Measurements from ENCODE around the gene PODXL2.
"Not testable (repeated sequence)": the region's sequence is repeated elsewhere in the genome, so short reads cannot be mapped to it uniquely, and the experiment has no call there.

The PODXL2 gene

DNA sequence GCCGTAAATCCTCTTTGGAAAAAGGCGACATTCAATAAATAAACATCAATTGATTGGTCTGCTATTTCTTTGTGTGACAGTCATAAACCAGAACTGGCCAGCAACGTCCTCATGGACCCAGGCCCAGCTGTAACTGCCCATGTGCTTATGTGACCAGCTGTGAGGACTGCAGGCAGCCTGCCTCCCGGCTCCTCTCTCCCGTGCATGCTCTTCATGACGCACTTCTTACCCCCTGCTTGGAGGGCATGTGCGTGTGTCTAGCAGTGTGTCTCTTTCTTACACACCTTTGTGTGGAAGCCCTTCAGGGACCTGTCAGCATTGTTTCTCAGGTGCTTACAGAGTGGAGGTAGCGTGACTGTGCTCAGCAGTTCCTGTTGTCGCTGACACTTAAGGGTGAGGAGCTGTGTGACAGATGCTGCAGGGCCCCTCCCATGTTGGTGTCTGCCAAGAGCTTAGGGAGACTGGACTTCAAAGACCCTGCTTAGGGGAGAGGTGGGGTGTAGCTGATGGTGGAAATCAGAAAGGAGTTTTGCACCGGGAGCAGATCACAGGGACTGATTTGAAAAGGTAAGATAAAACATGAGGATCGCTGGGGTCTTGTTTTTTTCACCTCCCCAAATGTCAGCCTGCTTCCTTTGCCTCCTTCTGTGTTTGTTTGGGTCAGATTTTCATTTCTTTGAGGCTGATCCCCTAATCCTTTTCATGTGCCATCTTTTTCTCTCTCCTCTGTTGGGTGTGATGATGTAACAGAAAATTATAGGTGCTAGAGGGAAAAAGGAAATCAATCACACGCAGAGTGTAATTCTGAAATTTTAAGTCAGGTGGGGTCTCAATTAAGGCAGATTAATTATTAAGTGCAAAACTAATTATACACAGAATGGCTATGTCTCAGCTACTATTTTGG, 2.1 kb downstream of the PODXL2 start:
- no peak for DNase-seq

- DNase-seq = no peak
These were observed 3.2 kb downstream of the PODXL2 start for GRCh38 chr3:127632035-127632820.

DNA sequence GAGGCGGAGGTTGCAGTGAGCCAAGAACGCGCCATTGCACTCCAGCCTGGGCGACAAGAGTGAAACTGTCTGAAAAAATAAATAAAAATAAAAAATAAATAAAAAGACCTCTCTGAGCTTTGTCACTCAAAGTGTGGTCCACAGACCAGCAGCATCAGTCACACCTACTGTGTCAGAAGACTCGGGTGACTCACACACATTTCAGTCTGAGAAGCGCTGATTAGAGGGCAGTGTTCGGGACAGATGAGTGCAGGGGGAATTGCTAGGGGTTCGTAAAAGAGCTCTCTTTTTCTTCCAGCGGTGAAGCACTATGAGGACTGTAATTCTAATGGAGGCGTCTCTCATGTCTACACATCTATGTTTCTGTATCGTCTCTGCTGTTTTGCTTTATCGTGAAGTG, 5.7 kb downstream of the PODXL2 start:
- no peak for DNase-seq

DNA sequence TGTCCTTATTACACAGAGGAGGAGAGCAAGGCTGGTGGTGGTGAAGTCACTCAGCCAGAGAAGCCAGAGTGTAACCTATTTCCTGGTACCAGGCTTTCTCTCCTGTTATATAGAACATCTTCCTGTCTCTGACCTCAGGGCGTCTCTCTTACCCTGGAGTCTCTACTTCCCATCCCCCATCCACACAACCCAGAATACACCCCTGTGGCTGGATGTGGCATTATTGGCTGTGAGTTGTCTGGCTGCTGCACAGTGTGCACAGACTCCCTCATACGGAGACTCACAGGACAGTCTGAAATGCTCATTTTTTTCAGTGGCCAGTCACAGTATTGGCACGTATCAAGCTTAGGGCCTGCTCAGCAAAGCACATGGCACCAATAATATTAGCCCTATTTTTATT, 8.6 kb downstream of the PODXL2 start:
- no peak for DNase-seq

GRCh38 chr3:127637971-127638370, 9.0 kb downstream of the PODXL2 start:
- no peak for DNase-seq

DNA sequence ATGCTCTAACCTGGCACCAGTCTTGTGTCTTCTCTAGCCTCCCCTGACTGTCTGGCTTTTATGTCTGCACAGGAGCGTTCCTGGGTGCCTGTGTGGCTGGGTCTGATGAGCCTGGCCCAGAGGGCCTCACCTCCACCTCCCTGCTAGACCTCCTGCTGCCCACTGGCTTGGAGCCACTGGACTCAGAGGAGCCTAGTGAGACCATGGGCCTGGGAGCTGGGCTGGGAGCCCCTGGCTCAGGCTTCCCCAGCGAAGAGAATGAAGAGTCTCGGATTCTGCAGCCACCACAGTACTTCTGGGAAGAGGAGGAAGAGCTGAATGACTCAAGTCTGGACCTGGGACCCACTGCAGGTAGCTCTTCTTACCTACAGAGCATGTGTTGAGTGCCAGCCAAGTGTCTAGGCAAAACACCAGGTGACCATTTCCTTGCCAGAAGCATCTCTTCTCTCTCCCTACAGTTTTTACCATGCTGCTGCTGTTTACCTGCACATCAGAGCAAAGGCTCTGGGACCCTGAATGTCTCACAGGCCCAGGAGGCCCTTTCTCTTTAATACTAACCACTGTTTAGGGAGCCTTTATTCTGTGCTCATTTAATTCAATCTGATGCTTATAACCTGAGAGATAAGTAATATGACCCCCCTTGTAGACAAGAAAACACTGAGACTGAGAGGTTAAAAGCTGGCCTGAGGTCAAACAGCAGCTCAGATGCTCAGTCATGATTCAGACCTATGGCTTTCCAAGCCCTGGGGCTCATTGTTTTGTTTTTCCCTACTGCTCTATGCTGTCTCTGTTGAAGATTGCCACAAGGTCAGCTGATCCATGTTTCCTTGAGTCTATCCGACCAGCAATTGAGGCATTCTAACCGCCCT, 10.4 kb downstream of the PODXL2 start:
- no peak for DNase-seq

GRCh38 chr3:127640042-127640355, 11.0 kb downstream of the PODXL2 start:
- DNase-seq = no peak

DNA sequence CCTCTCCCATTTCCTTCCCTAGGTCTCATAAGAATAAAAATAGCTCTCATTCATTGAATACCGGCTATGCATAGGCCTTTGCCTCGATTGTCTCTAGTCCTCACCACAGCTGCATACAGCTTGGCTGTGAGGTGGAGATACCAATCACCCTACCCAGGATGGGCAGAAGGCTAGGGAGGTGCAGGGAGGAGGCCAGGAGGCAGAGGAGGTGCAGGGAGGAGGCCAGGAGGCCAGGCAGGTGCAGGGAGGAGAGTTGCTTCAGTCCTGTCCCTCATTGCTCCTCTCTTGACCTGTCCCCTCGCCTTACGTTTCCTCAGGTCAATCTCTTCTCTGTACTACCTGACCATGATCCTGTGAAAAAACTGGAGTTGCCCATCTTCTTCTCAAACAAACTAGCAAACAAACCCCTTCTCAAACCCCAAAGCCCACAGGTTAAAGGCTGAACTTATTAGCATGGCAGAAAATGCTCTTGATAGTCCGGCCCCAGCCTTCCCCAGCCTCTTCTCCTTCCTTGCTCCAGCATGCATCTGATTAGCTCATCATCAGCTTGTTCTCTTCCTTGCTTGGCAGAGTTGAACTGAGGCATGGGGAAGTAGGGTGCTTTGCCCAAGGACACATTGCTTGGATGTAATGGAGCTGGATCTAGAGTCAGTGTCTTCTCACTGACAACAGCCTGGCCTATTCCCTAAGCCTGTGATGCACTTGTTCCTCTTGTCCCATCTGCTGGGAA, 15.8 kb downstream of the PODXL2 start:
- no peak for DNase-seq

DNA sequence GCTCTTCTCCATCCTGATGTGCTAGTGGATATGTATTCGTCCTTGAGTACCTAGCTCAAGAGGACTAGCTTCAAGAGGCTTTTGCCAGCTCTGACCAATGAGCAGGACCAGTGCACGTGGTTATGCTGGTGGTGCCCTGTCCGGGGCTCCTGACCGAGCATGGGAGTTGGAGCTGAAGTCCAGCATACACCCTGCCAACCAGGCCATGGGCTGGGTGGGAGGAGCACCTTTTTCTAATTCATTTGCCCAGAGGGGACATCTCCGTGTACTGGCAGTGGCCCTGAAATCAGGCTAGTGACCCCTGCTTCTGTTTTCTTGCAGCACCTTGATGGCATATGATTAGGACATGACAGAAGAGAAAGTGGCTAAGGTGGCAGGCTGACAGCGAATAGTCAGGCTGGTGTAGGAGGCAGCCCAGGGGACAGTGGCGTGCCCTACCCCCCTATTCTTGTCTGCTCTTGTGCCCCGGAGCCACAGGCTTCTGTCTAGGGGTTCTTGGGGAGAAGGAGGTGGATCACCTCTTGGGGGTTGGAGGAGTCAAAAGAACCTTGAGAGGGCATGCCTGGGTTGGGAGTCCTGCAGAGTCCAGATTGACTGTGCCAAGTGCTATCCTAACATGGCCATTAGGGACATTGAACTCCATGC, 16.5 kb downstream of the PODXL2 start:
- DNase-seq = no peak

- DNase-seq = no peak
These were observed 17.6 kb downstream of the PODXL2 start for GRCh38 chr3:127646501-127647046.

DNA sequence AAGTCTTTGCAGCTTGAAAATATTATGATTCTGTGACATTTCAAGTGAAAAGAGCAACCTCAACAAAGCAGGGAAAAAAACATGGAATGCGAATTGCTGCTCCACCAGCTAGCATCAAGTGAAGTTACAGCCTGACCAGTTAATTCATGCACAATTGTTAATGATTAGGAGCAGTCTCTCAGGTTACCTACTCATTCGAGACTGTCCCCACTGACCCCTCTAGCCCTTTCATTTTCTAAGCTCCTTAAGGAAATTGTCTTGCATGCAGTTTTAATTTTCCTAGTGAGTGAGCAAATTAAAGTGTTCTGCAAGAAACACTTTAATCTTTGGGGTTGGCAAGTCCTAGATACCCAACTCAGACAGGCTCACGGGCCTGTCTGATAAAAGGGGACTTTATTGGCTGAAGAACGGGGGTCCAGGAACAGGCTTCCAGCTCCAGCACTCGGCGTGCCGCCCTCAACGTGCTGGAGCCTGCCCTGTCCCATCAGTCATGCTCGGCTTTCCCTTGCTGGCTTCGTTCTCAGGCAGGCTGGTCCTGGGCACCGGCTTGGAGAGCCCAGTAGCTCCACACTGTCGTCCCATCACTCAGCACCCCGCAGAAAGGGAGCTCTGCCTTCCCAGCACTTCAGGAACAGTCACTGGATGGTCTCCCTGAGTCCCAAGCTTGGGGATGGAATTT, 18.3 kb downstream of the PODXL2 start:
- DNase-seq = no peak

DNA sequence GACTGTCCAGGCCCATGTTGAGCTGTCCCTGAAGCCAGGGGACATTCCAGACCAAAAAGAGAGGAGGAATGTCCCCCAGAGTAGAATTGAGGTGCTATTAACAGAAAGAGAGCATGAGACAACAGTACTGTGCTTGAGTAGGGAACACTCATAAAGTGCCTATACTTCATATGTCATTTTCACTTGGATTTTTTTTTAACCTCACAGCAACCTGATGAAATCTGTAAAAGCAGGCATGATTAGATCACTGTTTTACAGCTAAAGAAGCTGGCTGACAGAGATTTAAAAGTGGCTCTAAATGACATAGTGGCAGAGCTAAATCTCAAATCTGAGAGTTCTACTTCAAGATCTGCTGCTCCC, 18.8 kb downstream of the PODXL2 start:
- DNase-seq = no peak

GRCh38 chr3:127650236-127650635, 21.3 kb downstream of the PODXL2 start:
- DNase-seq = no peak

- DNase-seq = no peak
These were observed 22.7 kb downstream of the PODXL2 start for GRCh38 chr3:127651516-127652172.

DNA sequence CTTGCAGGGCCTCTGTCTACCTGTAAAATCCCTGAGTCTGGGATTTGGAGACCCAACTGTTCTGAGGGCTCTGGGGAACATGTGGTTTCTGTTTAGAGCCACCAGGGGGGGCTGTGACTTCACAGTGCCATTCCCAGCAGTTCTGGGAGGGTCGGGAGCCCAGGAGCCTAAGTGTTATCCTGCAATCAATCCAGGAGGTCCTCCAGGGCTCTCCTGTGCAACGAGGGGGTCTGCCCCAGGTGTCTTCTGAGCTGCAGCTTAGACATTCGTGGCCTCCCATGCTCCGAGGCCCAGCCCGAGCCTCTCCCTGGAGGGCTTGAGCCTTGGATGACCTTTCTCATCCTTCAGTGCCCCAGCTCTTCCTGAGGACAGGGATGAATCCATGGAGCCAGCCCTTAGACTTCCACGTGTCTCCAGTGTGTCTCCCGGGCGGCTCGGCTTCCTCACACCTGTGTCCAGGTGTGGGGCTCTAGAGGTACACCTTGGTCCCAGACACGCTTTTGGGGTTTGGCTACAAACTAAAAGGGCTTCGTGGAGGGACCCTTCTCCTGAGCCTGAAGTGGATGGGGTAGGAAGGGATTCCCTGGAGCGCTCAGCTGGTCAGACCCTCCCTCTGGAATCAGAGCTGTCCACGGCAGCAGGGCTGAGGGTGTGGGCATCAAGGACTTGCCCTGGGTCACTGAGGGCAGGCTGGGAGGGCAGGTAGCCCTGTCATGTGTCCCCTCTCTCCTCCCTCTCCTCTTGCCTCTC, 23.4 kb downstream of the PODXL2 start:
- peak; percentile 36 to 38 for DNase-seq

GRCh38 chr3:127654374-127654773, 25.4 kb downstream of the PODXL2 start:
- DNase-seq = no peak

DNA sequence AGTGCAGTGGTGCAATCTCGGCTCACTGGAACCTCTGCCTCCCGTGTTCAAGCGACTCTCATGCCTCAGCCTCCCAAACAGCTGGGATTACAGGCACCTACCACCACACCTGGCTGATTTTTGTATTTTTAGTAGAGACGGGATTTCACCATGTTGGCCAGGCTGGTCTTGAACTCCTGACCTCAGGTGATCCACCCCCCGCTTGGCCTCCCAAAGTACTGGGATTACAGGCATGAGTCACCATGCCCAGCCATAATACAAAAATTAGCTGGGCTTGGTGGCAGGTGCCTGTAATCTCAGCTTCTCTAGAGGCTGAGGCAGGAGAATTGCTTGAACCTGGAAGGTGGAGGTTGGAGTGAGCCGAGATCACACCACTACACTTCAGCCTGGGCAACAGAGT, 26.0 kb downstream of the PODXL2 start:
- DNase-seq = not testable (repeated sequence)

DNA sequence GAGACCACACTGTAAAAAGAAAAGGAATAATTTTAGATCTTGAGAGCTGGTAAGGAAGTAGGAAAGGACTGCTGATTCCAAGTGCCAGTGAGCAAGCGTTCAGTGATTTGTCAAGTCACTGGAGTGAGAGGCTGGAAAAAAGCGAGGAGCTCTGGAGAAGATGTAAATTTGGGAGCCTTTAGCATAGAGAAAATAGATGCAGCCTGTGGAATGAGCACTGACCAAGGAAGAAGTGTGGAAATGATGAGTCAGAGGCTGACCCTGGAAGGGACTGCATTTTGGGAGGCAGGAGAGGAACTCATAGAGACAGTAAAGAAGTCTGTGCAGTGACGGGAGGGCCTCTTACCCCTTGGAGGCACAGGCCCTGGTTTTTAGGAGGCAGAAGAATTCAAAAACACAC, 26.7 kb downstream of the PODXL2 start:
- DNase-seq = no peak

GRCh38 chr3:127656906-127657305, 27.9 kb downstream of the PODXL2 start:
- DNase-seq = no peak

GRCh38 chr3:127658234-127658633, 29.2 kb downstream of the PODXL2 start:
- DNase-seq = no peak
